ENCODE data around the gene SLC22A23.

SLC22A23 gene

DNA sequence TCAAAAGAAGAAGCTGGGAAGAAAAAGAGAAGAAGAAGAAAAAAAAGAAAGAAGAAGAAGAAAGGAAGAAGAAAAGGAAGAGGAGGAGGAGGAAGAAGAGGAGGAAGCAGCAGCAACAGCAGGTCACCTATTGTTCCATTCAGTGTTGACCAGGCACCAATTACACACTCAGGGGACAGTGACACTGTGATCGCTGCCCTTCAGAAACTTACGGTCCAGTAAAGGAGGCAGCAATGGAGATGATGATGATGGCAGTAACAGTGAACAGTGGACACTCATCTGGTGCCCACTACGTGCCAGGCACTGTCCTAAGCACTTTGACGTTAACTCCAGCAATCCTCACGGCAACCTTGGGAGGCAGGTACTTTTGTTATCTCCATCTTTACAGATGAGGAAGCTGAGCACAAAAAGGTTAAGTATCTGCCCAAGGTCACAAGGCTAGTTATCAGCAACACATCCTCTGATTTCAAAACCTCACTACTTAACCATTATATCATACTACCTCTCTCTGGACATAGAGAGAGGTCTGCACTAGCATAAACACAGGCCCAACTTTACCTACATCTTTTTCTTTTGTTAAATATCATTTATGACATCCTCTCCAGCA lies 83.2 kb downstream of the SLC22A23 start:
- Histone ChIP-seq H3K9me3 (ENCODE audit: control insufficient read depth, insufficient read depth, low read depth, low read length) (no peaks in the 10 kb centered on the region), H3K36me3 (ENCODE audit: control insufficient read depth in 2 of 2, insufficient read depth in 1 of 2, low read length in 2 of 2) (no peaks in the 10 kb centered on the region), H3K4me3 (ENCODE audit: low read depth, low read length) (no peak overlapping the region), H3K27ac (ENCODE audit: extremely low read depth, low read depth, low read length) (no peak overlapping the region), H3K4me1 (ENCODE audit: control insufficient read depth, insufficient read depth, low read length) (peaks cover 14% of the 10 kb centered on the region; the same call in 1 of the 2 replicates)
- ChIA-PET CTCF (interaction anchor here (0.6 kb wide), 1 partner anchor 559 kb away, joined by 3 read pairs; no protein-coding TSS in a partner anchor), POLR2A (no interaction called here)
- TF ChIP-seq ZNF302 (tag by site-specific recombination; IDR thresholded peaks at IDR 0.05; ENCODE audit: low read depth) (no peak), ZNF660 (tag by site-specific recombination; IDR thresholded peaks at IDR 0.05) (no peak), ZFHX2 (tag by site-specific recombination; conservative IDR thresholded peaks at IDR 0.05) (no peak), ZNF133 (tag by site-specific recombination; IDR thresholded peaks at IDR 0.05) (peak; percentile 39), ZSCAN30 (tag by site-specific recombination; IDR thresholded peaks at IDR 0.05) (no peak), ZNF585B (tag by site-specific recombination; IDR thresholded peaks at IDR 0.05) (no peak)
- TF ChIP-seq, protein P1, sequence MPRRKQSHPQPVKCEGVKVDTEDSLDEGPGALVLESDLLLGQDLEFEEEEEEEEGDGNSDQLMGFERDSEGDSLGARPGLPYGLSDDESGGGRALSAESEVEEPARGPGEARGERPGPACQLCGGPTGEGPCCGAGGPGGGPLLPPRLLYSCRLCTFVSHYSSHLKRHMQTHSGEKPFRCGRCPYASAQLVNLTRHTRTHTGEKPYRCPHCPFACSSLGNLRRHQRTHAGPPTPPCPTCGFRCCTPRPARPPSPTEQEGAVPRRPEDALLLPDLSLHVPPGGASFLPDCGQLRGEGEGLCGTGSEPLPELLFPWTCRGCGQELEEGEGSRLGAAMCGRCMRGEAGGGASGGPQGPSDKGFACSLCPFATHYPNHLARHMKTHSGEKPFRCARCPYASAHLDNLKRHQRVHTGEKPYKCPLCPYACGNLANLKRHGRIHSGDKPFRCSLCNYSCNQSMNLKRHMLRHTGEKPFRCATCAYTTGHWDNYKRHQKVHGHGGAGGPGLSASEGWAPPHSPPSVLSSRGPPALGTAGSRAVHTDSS (tag by site-specific recombination; IDR thresholded peaks at IDR 0.05): peak; percentile 76

DNA sequence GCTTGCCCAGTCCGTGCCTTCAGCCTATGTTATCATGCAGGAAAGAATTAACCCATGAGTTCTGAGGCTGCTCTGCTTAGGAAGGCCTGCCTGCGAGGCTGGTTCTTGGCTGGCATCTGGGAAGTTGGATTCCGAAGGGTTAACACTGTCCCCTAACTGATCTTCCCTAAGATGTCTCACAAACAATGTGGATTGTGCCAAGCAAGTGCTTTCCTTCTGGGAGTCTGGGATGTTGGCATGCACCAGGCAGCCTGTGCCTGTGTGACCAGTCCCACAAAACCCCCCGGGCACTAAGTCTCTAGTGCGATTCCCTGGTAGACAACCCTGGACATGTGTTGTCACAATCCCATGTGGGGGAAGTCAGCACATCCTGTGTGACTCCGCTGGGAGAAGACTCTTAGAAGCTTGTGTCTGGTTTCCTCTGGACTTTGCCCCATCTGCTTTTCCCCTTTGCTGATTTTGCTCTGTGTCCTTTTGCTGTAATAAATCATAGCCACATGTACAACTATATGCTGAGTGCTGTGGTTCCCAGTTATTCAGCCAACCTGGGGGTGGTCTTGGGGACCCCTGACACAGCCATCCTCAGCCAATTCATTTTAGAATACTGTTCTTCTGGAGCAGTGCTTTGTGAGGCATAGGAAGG lies 83.8 kb downstream of the SLC22A23 start:
- Histone ChIP-seq H3K4me3 (ENCODE audit: low read depth, low read length) (no peak overlapping the region), H3K4me1 (ENCODE audit: control insufficient read depth, insufficient read depth, low read length) (peaks cover 14% of the 10 kb centered on the region; the same call in 1 of the 2 replicates), H3K27ac (ENCODE audit: extremely low read depth, low read depth, low read length) (no peak overlapping the region), H3K9me3 (ENCODE audit: control insufficient read depth, insufficient read depth, low read depth, low read length) (no peaks in the 10 kb centered on the region), H3K36me3 (ENCODE audit: control insufficient read depth in 2 of 2, insufficient read depth in 1 of 2, low read length in 2 of 2) (no peaks in the 10 kb centered on the region)
- CTCF ChIA-PET: interaction anchor here (0.5 to 1.0 kb wide), 2 partner anchors 9 to 38 kb away, joined by 4 to 6 read pairs; no protein-coding TSS in a partner anchor
- TF ChIP-seq, protein P2, sequence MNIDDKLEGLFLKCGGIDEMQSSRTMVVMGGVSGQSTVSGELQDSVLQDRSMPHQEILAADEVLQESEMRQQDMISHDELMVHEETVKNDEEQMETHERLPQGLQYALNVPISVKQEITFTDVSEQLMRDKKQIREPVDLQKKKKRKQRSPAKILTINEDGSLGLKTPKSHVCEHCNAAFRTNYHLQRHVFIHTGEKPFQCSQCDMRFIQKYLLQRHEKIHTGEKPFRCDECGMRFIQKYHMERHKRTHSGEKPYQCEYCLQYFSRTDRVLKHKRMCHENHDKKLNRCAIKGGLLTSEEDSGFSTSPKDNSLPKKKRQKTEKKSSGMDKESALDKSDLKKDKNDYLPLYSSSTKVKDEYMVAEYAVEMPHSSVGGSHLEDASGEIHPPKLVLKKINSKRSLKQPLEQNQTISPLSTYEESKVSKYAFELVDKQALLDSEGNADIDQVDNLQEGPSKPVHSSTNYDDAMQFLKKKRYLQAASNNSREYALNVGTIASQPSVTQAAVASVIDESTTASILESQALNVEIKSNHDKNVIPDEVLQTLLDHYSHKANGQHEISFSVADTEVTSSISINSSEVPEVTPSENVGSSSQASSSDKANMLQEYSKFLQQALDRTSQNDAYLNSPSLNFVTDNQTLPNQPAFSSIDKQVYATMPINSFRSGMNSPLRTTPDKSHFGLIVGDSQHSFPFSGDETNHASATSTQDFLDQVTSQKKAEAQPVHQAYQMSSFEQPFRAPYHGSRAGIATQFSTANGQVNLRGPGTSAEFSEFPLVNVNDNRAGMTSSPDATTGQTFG (tag by site-specific recombination; IDR thresholded peaks at IDR 0.05; ENCODE audit: borderline replicate concordance): no peak
- TF ChIP-seq GLI4 (tag by site-specific recombination; IDR thresholded peaks at IDR 0.05): no peak
- no peak for TF ChIP-seq FEZF1 (tag by site-specific recombination; IDR thresholded peaks at IDR 0.05)
- no peak for TF ChIP-seq ZNF701 (tag by site-specific recombination; IDR thresholded peaks at IDR 0.05)
- POLR2A ChIA-PET: no interaction called here

DNA sequence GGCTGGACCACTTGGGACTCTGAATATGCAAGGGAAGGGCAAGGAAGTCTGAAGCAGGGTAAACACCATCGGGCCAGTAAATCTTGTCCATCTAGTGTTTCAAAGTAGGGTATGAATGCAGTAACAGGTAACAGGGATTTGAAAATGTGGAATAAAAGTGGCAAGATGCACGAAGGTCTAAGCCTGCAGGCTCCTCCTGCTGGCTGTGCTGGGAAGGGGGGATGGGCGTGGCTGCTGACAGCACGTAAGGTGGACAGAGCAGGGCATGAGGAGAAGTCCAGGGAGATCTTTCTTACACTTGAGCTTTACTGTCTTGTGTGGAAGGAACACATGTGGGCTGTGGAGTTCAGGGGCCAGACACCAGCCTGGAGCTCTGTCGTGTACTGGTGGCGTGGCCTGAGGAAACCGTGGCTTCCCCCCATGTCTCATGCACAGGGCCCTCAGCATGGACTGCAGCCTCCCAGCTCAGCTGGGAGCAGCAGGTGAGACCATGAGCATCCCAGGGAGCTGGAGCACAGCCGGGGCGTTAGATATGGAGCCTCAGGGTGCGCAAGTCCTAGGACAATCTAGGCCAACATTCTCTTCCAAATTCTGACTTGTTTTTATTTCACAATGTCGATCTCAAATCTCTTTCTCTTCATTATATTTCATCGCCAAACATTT lies 84.5 kb downstream of the SLC22A23 start:
- CTCF ChIA-PET: interaction anchor here (0.5 to 1.6 kb wide), 5 partner anchors 8 to 92 kb away, joined by 4 to 6 read pairs (median 4); no protein-coding TSS in a partner anchor

More for the DNA sequence above, 84.5 kb downstream of the SLC22A23 start:
- POLR2A ChIA-PET: interaction anchor here (0.8 kb wide), 1 partner anchor 62 kb away, joined by 3 read pairs; no protein-coding TSS in a partner anchor
- Histone ChIP-seq H3K4me3 (ENCODE audit: low read depth, low read length) (no peak overlapping the region), H3K27ac (ENCODE audit: extremely low read depth, low read depth, low read length) (no peak overlapping the region), H3K9me3 (ENCODE audit: control insufficient read depth, insufficient read depth, low read depth, low read length) (no peaks in the 10 kb centered on the region), H3K36me3 (ENCODE audit: control insufficient read depth in 2 of 2, insufficient read depth in 1 of 2, low read length in 2 of 2) (no peaks in the 10 kb centered on the region), H3K4me1 (ENCODE audit: control insufficient read depth, insufficient read depth, low read length) (peaks cover 9% of the 10 kb centered on the region; the same call in 1 of the 2 replicates)
- TF ChIP-seq, protein P3, sequence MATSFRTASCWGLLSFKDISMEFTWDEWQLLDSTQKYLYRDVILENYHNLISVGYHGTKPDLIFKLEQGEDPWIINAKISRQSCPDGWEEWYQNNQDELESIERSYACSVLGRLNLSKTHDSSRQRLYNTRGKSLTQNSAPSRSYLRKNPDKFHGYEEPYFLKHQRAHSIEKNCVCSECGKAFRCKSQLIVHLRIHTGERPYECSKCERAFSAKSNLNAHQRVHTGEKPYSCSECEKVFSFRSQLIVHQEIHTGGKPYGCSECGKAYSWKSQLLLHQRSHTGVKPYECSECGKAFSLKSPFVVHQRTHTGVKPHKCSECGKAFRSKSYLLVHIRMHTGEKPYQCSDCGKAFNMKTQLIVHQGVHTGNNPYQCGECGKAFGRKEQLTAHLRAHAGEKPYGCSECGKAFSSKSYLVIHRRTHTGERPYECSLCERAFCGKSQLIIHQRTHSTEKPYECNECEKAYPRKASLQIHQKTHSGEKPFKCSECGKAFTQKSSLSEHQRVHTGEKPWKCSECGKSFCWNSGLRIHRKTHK (tag by site-specific recombination; IDR thresholded peaks at IDR 0.05): no peak
- 0 out of 2 replicates have a peak, but pooled peaks have one; percentile 14 for TF ChIP-seq ZIC2 (tag by site-specific recombination; IDR thresholded peaks at IDR 0.05)
- TF ChIP-seq, protein P4, sequence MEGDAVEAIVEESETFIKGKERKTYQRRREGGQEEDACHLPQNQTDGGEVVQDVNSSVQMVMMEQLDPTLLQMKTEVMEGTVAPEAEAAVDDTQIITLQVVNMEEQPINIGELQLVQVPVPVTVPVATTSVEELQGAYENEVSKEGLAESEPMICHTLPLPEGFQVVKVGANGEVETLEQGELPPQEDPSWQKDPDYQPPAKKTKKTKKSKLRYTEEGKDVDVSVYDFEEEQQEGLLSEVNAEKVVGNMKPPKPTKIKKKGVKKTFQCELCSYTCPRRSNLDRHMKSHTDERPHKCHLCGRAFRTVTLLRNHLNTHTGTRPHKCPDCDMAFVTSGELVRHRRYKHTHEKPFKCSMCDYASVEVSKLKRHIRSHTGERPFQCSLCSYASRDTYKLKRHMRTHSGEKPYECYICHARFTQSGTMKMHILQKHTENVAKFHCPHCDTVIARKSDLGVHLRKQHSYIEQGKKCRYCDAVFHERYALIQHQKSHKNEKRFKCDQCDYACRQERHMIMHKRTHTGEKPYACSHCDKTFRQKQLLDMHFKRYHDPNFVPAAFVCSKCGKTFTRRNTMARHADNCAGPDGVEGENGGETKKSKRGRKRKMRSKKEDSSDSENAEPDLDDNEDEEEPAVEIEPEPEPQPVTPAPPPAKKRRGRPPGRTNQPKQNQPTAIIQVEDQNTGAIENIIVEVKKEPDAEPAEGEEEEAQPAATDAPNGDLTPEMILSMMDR (tag by site-specific recombination; IDR thresholded peaks at IDR 0.05): peak; percentile 30; the same call in 1 of the 2 replicates
